Endothelial cell of umbilical vein (primary cell): Measurements from ENCODE around the gene PAPOLA. TPM values are rescaled to one million over a fixed set of nuclear protein-coding genes. Genes with fewer than 3 reads are reported as not detected.

Experiments used
- BruUV-seq: library from RNA; stranded (reverse); fragments of 400-500 nt; replicated peaks from 2 replicates; lab custom pipeline; 2021; lab: Mats Ljungman, UMichigan
- CTCF ChIA-PET: fragments of 300-600, 350-600 bp; sonication (Branson Sonifier 250); formaldehyde crosslinking; loops from one replicate; lab custom pipeline; 2021; ENCODE audit warnings: antibody characterized with exemption, inconsistent platforms; lab: Charles Lee
- POLR2A ChIA-PET: fragments of 300-600, 350-600 bp; sonication (Branson Sonifier 250); formaldehyde crosslinking; loops from one replicate; lab custom pipeline; 2021; ENCODE audit warnings: antibody characterized with exemption, inconsistent platforms; lab: Charles Lee
- DNase-seq: peaks from one replicate; pipeline ENCODE4 v3.0.0-alpha.2; 2011; ENCODE audit warnings: low read depth, low spot score
- FAIRE-seq: peaks from 2 replicates; lab custom pipeline; 2011; peaks lifted over from hg19 to GRCh38; lab: Jason Lieb, UNC
- H2AFZ ChIP-seq: 2 replicates; pipeline ENCODE4 v1.6.0; 2012; ENCODE audit warnings: low read depth, low read length, control low read depth, inconsistent platforms
- H3K27ac ChIP-seq: 2 replicates; pipeline ENCODE4 v1.5.1; 2011; ENCODE audit warnings: low read depth, mild to moderate bottlenecking, control low read depth, low read length, moderate library complexity; ENCODE audit not compliant: insufficient read depth
- H3K27me3 ChIP-seq, 2 experiments: 2 replicates each; pipeline versions ENCODE4 v1.6.0 to v1.6.1; 2011; ENCODE audit warnings: low read length in 2 of 2, mixed read lengths in 1 of 2; ENCODE audit not compliant: control insufficient read depth in 2 of 2, insufficient read depth in 2 of 2
- H3K36me3 ChIP-seq, 2 experiments: 2 replicates in 1 of 2; 3 replicates in 1 of 2; pipeline ENCODE4 v1.5.1; 2011; ENCODE audit warnings: low read length in 2 of 2, mild to moderate bottlenecking in 1 of 2, moderate library complexity in 1 of 2; ENCODE audit not compliant: control insufficient read depth in 2 of 2, insufficient read depth in 2 of 2; ENCODE audit errors: extremely low read depth in 1 of 2
- H3K4me1 ChIP-seq: 3 replicates; pipeline ENCODE4 v1.5.1; 2011; ENCODE audit warnings: mild to moderate bottlenecking, low read length; ENCODE audit not compliant: control insufficient read depth, insufficient read depth; ENCODE audit errors: extremely low read depth
- H3K4me2 ChIP-seq: 2 replicates; pipeline ENCODE4 v1.6.1; 2011; ENCODE audit warnings: low read length, control low read depth, mixed read lengths; ENCODE audit not compliant: insufficient read depth
- H3K4me3 ChIP-seq, 3 experiments: fragments of 200-600 bp in 1 of 3; sonication (generic), shearing (Covaris generic) in 1 of 3; replicated peaks in 1 of 3; 2 replicates each; pipeline ENCODE4 v1.5.1; 2011 to 2016; ENCODE audit warnings: control low read depth in 3 of 3, low read length in 3 of 3, mild to moderate bottlenecking in 2 of 3, inconsistent platforms in 1 of 3, low read depth in 1 of 3, moderate library complexity in 1 of 3; ENCODE audit not compliant: insufficient read depth in 1 of 3
- H3K79me2 ChIP-seq: 2 replicates; pipeline ENCODE4 v1.6.0; 2012; ENCODE audit warnings: low read length, inconsistent platforms; ENCODE audit not compliant: control insufficient read depth, insufficient read depth
- H3K9ac ChIP-seq: replicated peaks from 2 replicates; pipeline ENCODE3; 2011; ENCODE audit warnings: low read length, control low read depth; ENCODE audit not compliant: insufficient read depth; ENCODE audit errors: extremely low read depth
- H3K9me1 ChIP-seq: replicated peaks from 3 replicates; pipeline ENCODE4 v1.6.0; 2011; ENCODE audit warnings: mild to moderate bottlenecking, low read length; ENCODE audit not compliant: control insufficient read depth, insufficient read depth; ENCODE audit errors: extremely low read depth
- H3K9me3 ChIP-seq: replicated peaks from 2 replicates; pipeline ENCODE4 v1.5.1; 2012; ENCODE audit warnings: low read length, inconsistent platforms; ENCODE audit not compliant: control insufficient read depth, insufficient read depth
- H4K20me1 ChIP-seq: replicated peaks from 2 replicates; pipeline ENCODE3; 2011; ENCODE audit warnings: mild to moderate bottlenecking, low read length; ENCODE audit not compliant: control insufficient read depth, insufficient read depth; ENCODE audit errors: extremely low read depth
- CTCF ChIP-seq, 2 donors: IDR thresholded peaks; 1 replicate in 1 of 2; 2 replicates in 1 of 2; pipeline ENCODE4 v1.5.1; 2011; ENCODE audit warnings: low read length in 2 of 2, mild to moderate bottlenecking in 2 of 2, moderate library complexity in 2 of 2, control low read depth in 1 of 2, inconsistent platforms in 1 of 2, low read depth in 1 of 2; ENCODE audit not compliant: insufficient read depth in 1 of 2; ENCODE audit errors: extremely low read depth in 1 of 2
- EZH2 ChIP-seq: IDR thresholded peaks from 2 replicates; pipeline ENCODE4 v1.6.1; 2012; ENCODE audit warnings: borderline replicate concordance, low read depth, mild to moderate bottlenecking, moderate library complexity, low read length, inconsistent platforms; ENCODE audit not compliant: severe bottlenecking
- FOS ChIP-seq: IDR thresholded peaks from 2 replicates; pipeline ENCODE4 v1.6.1; 2011; ENCODE audit warnings: mild to moderate bottlenecking, low read length, moderate library complexity, borderline replicate concordance; ENCODE audit not compliant: insufficient read depth
- GATA2 ChIP-seq: IDR thresholded peaks from 2 replicates; pipeline ENCODE4 v1.7.0; 2011; ENCODE audit warnings: low read depth, mild to moderate bottlenecking, moderate library complexity, mixed read lengths, low read length; ENCODE audit not compliant: insufficient read length, insufficient read depth
- JUN ChIP-seq: IDR thresholded peaks from 2 replicates; pipeline ENCODE4 v1.6.1; 2011; ENCODE audit warnings: borderline replicate concordance, low read depth; ENCODE audit not compliant: insufficient read length, insufficient read depth
- MAX ChIP-seq: IDR thresholded peaks from 2 replicates; pipeline ENCODE4 v1.6.1; 2011; ENCODE audit not compliant: insufficient read depth, insufficient read length
- MYC ChIP-seq: IDR thresholded peaks from one replicate; pipeline ENCODE4 v1.6.1; 2011; ENCODE audit warnings: mild to moderate bottlenecking, low read depth, low read length
- POLR2A ChIP-seq: IDR thresholded peaks from 2 replicates; pipeline ENCODE4 v1.6.1; 2012; ENCODE audit warnings: low read depth, mild to moderate bottlenecking, control low read depth, low read length
- POLR2AphosphoS5 ChIP-seq: IDR thresholded peaks from 2 replicates; pipeline ENCODE4 v1.6.1; 2012; ENCODE audit warnings: low read depth, mild to moderate bottlenecking, control low read depth, low read length, moderate library complexity; ENCODE audit not compliant: insufficient read depth
- dilution Hi-C: fragments of 300-500 bp; cut with MboI; formaldehyde crosslinking; loops from one replicate; pipeline ENCODE4 v1.15.0; 2019; ENCODE audit warnings: low sequenced_read_pairs; ENCODE audit not compliant: extremely low pct_ligation_motif_present
- intact Hi-C: fragments of 100-400 bp; cut with micrococcal nuclease; formaldehyde crosslinking; loops from one replicate; pipeline ENCODE4 v1.10.0; 2022
- polyA plus RNA-seq, 4 experiments: library from polyadenylated mRNA; depleted of rRNA in 3 of 4; stranded (reverse) in 3 of 4; unstranded in 1 of 4; fragments of >200 nt; gene quantifications; 2 replicates each; pipeline versions ENCODE4 v1.2.1 to v1.2.3, GENCODE V29; 2011 to 2012; ENCODE audit warnings: missing spikeins in 1 of 4
- total RNA-seq: library from RNA; stranded (reverse); gene quantifications from 2 replicates; pipeline ENCODE4 v1.2.3, GENCODE V29; 2021

Gene PAPOLA
- total and polyA plus RNA-seq, 2 donors (not counting 3 experiments of a cell fraction or from before 2014, with no cell fraction given): 75.4 to 184 TPM

DNA sequence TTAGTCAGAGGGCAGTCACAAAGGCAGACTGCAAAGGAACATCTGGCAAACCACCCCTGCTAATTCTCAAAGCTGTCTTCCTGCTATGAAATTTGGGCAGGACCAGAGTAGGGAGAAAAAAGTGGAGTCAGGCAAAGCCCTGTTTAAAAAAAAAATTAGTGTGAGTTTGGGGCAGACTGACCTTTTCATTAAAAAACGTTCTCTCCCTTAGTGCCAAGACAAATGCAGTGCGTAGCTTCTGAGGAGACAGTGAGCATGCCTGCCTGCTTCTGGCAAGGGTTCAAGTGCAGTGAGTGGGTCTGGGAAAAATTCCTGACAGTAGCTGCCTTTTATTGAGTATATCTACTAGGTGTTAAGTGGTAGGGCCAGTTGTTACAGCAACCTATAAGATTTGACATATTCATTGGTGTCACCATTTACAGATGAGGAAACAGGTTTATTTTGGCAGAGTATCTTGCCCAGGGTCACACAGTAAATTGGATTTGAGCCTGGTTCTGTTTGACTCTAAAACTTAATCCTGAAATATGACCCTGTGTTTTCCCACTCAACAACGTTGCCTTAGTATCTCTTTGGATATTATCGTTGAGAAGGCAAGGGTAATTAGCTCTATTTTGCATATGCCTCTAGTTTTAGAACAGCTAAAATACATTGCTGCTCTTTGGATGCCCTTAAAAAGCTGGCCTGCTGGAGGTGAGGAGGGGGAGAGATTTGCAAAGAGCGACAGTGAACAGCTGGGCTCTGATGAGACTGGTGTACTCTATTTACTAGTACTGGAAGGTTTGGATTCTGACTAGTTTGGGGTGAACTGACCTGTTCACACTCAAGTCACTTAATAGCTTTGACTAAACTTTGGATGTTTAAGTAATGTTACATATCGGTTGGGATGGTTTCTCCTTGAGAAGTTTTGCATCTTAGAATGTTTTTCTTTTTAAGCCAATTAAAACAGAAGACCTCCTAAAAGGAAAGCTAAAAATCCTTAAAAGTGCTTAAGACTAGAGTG lies 72.8 kb downstream of the PAPOLA start:
- dilution Hi-C loops (no loop called here), intact Hi-C loops (no loop called here)
- Histone ChIP-seq H3K4me1 (no peaks in the 10 kb centered on the region), H3K27ac (no peak overlapping the region), H3K4me2 (no peak overlapping the region), H3K9me3 (no peaks in the 10 kb centered on the region), H3K27me3 (no peaks in the 10 kb centered on the region), H3K36me3 (peaks cover 5% of the 10 kb centered on the region in 2 experiments), H3K4me3 (no peak overlapping the region), H4K20me1 (no peaks in the 10 kb centered on the region), H3K9ac (no peak overlapping the region), H2AFZ (no peak overlapping the region), H3K79me2 (no peaks in the 10 kb centered on the region), H3K9me1 (no peaks in the 10 kb centered on the region)
- DNase-seq: no peak
- no TSS peak for BruUV-seq
- TF ChIP-seq JUN: no peak
- TF ChIP-seq FOS: no peak
- CTCF ChIA-PET: interaction anchor here (1.0 to 2.9 kb wide), 3 partner anchors 8 to 167 kb away, joined by 5 to 20 read pairs (median 7); no protein-coding TSS in a partner anchor
- POLR2A ChIA-PET: no interaction called here
- no peak for FAIRE-seq

- Histone ChIP-seq H3K9me3 (no peaks in the 10 kb centered on the region), H3K79me2 (no peaks in the 10 kb centered on the region), H3K9ac (no peak overlapping the region), H3K9me1 (no peaks in the 10 kb centered on the region), H3K27me3 (no peaks in the 10 kb centered on the region), H3K4me1 (no peaks in the 10 kb centered on the region), H4K20me1 (no peaks in the 10 kb centered on the region), H3K4me3 (no peak overlapping the region), H2AFZ (no peak overlapping the region), H3K36me3 (peaks cover 0 to 5% of the 10 kb centered on the region in 2 experiments), H3K27ac (no peak overlapping the region), H3K4me2 (no peak overlapping the region)
- dilution Hi-C loops: no loop called here
- intact Hi-C loops: no loop called here
- ChIA-PET CTCF (interaction anchor here (1.4 to 2.9 kb wide), 3 partner anchors 10 to 165 kb away, joined by 3 to 20 read pairs (median 6); no protein-coding TSS in a partner anchor), POLR2A (no interaction called here)
- FAIRE-seq (no peak), DNase-seq (no peak)
- BruUV-seq: no TSS peak
- no peak for TF ChIP-seq CTCF (IDR thresholded peaks at IDR 0.05; ENCODE audit: extremely low read depth in 1 of 2, insufficient read depth in 1 of 2, low read depth in 1 of 2, low read length in 2 of 2)
- no peak for TF ChIP-seq GATA2
- no peak for TF ChIP-seq EZH2
- TF ChIP-seq JUN: no peak
- no peak for TF ChIP-seq MYC
- no peak for TF ChIP-seq MAX
- TF ChIP-seq POLR2AphosphoS5: no peak
- TF ChIP-seq FOS: no peak
- TF ChIP-seq POLR2A: no peak
These were observed 74.2 kb downstream of the PAPOLA start for GRCh38 chr14:96576359-96576758.
